IMR-90 (cell line): ENCODE results near the gene FBRSL1. TPM values are rescaled to one million over a fixed set of nuclear protein-coding genes. Genes with fewer than 3 reads are reported as not detected.

Source experiments
- ATAC-seq: fragments of 200-7000 bp; cut with Tn5 transposase; 2 replicates; pipeline ENCODE4 v1.9.1; 2020; ENCODE audit warnings: low read depth, mild to moderate bottlenecking, moderate library complexity
- BruUV-seq: library from RNA; stranded (reverse); fragments of 400-500 nt; replicated peaks from 2 replicates; lab custom pipeline; 2021; lab: Mats Ljungman, UMichigan
- CTCF ChIA-PET: fragments of 300-600 bp; formaldehyde crosslinking; extraction: SDS; loops from one replicate; lab custom pipeline; 2021; ENCODE audit warnings: antibody characterized with exemption; lab: Yijun Ruan, JAX
- POLR2A ChIA-PET: fragments of 300-600 bp; sonication (Branson Sonifier 250); formaldehyde crosslinking; loops from one replicate; lab custom pipeline; 2022; ENCODE audit warnings: antibody characterized with exemption; ENCODE audit not compliant: unreplicated experiment; lab: Charles Lee
- DNase-seq: peaks from one replicate; pipeline ENCODE4 v3.0.0; 2013
- H2AFZ ChIP-seq: replicated peaks from 2 replicates; pipeline ENCODE3; 2013; ENCODE audit warnings: low read length, mild to moderate bottlenecking; ENCODE audit not compliant: poor library complexity
- H2AK5ac ChIP-seq: 2 replicates; pipeline ENCODE4 v1.6.1; 2013; ENCODE audit warnings: low read depth, low read length, inconsistent platforms
- H2AK9ac ChIP-seq: replicated peaks from 2 replicates; pipeline ENCODE3; 2013; ENCODE audit warnings: mild to moderate bottlenecking, low read depth, low read length, moderate library complexity; ENCODE audit not compliant: poor library complexity
- H2BK120ac ChIP-seq: 2 replicates; pipeline ENCODE4 v1.6.1; 2013; ENCODE audit warnings: low read depth, low read length, inconsistent platforms
- H2BK15ac ChIP-seq: 3 replicates; pipeline ENCODE4 v1.6.1; 2013; ENCODE audit warnings: low read depth, low read length, inconsistent platforms
- H2BK20ac ChIP-seq: 2 replicates; pipeline ENCODE4 v1.6.1; 2013; ENCODE audit warnings: low read depth, mild to moderate bottlenecking, inconsistent platforms, low read length, moderate library complexity
- H2BK5ac ChIP-seq: 2 replicates; pipeline ENCODE4 v1.6.1; 2013; ENCODE audit warnings: mild to moderate bottlenecking, low read depth, low read length, inconsistent platforms; ENCODE audit not compliant: poor library complexity, severe bottlenecking
- H3K14ac ChIP-seq: replicated peaks from 2 replicates; pipeline ENCODE4 v1.6.1; 2013; ENCODE audit warnings: low read depth, low read length, inconsistent platforms
- H3K18ac ChIP-seq: 2 replicates; pipeline ENCODE4 v1.6.1; 2013; ENCODE audit warnings: low read depth, low read length, control low read depth
- H3K23ac ChIP-seq: 2 replicates; pipeline ENCODE4 v1.6.1; 2013; ENCODE audit warnings: low read depth, low read length, inconsistent platforms
- H3K27ac ChIP-seq: 2 replicates; pipeline ENCODE4 v1.5.1; 2013; ENCODE audit warnings: mild to moderate bottlenecking, control low read depth, low read length; ENCODE audit not compliant: insufficient read depth
- H3K27me3 ChIP-seq: 2 replicates; pipeline ENCODE4 v1.6.1; 2013; ENCODE audit warnings: low read length; ENCODE audit not compliant: control insufficient read depth, insufficient read depth
- H3K36me3 ChIP-seq: 2 replicates; pipeline ENCODE4 v1.6.1; 2013; ENCODE audit warnings: low read length, mixed read lengths; ENCODE audit not compliant: control insufficient read depth, insufficient read depth
- H3K4ac ChIP-seq: 2 replicates; pipeline ENCODE4 v1.6.1; 2013; ENCODE audit warnings: low read depth, low read length, inconsistent platforms
- H3K4me1 ChIP-seq: 2 replicates; pipeline ENCODE4 v1.6.1; 2013; ENCODE audit warnings: low read length, mixed read lengths; ENCODE audit not compliant: control insufficient read depth, insufficient read depth
- H3K4me2 ChIP-seq: 2 replicates; pipeline ENCODE4 v1.6.1; 2013; ENCODE audit warnings: low read depth, mild to moderate bottlenecking, control low read depth, low read length, moderate library complexity
- H3K4me3 ChIP-seq: 2 replicates; pipeline ENCODE4 v1.5.1; 2013; ENCODE audit warnings: low read depth, mild to moderate bottlenecking, control low read depth, low read length, moderate library complexity; ENCODE audit not compliant: insufficient read depth
- H3K56ac ChIP-seq: 2 replicates; pipeline ENCODE4 v1.6.1; 2013; ENCODE audit warnings: low read length, inconsistent platforms; ENCODE audit not compliant: insufficient read depth; ENCODE audit errors: extremely low read depth
- H3K79me1 ChIP-seq, 2 experiments: 2 replicates each; pipeline ENCODE4 v1.6.1; 2013; ENCODE audit warnings: low read length in 2 of 2, inconsistent platforms in 1 of 2, low read depth in 1 of 2
- H3K9ac ChIP-seq: 2 replicates; pipeline ENCODE4 v1.6.1; 2013; ENCODE audit warnings: low read depth, low read length, control low read depth
- H3K9me1 ChIP-seq: 2 replicates; pipeline ENCODE4 v1.6.1; 2013; ENCODE audit warnings: low read length, inconsistent platforms; ENCODE audit not compliant: insufficient read depth
- H3K9me3 ChIP-seq: 2 replicates; pipeline ENCODE4 v1.6.1; 2013; ENCODE audit warnings: low read length; ENCODE audit not compliant: control insufficient read depth, insufficient read depth
- H4K20me1 ChIP-seq: 2 replicates; pipeline ENCODE4 v1.6.1; 2013; ENCODE audit warnings: low read length, inconsistent platforms; ENCODE audit not compliant: insufficient read depth
- H4K5ac ChIP-seq: 2 replicates; pipeline ENCODE4 v1.6.1; 2013; ENCODE audit warnings: mild to moderate bottlenecking, low read depth, low read length, control low read depth
- H4K8ac ChIP-seq, 2 experiments: 2 replicates each; pipeline ENCODE4 v1.6.1; 2013; ENCODE audit warnings: low read depth in 2 of 2, low read length in 2 of 2, control low read depth in 1 of 2, inconsistent platforms in 1 of 2
- H4K91ac ChIP-seq: 2 replicates; pipeline ENCODE4 v1.6.1; 2013; ENCODE audit warnings: low read depth, low read length, inconsistent platforms; ENCODE audit not compliant: insufficient read depth
- BHLHE40 ChIP-seq: fragments of 150-350 bp; IDR thresholded peaks from 2 replicates; pipeline ENCODE4 v1.6.1; 2016; ENCODE audit warnings: mild to moderate bottlenecking, low read depth, low read length
- CHD1 ChIP-seq: IDR thresholded peaks from 2 replicates; pipeline ENCODE4 v1.6.1; 2012; ENCODE audit warnings: low read depth, low read length, improper control_type of control experiment
- FOS ChIP-seq: fragments of 150-350 bp; IDR thresholded peaks from 2 replicates; pipeline ENCODE4 v1.6.1; 2016; ENCODE audit warnings: low read depth, low read length
- MAFK ChIP-seq: IDR thresholded peaks from 2 replicates; pipeline ENCODE4 v1.6.1; 2012; ENCODE audit warnings: low read depth, low read length, improper control_type of control experiment
- MAZ ChIP-seq: IDR thresholded peaks from 2 replicates; pipeline ENCODE4 v1.6.1; 2012; ENCODE audit warnings: low read depth, mild to moderate bottlenecking, low read length, improper control_type of control experiment, moderate library complexity, borderline replicate concordance
- MXI1 ChIP-seq: IDR thresholded peaks from 2 replicates; pipeline ENCODE4 v1.6.1; 2012; ENCODE audit warnings: low read depth, mild to moderate bottlenecking, low read length, moderate library complexity, borderline replicate concordance
- POLR2A ChIP-seq: IDR thresholded peaks from 2 replicates; pipeline ENCODE4 v1.6.1; 2012; ENCODE audit warnings: mild to moderate bottlenecking, low read depth, low read length
- RAD21 ChIP-seq: IDR thresholded peaks from 2 replicates; pipeline ENCODE4 v1.6.1; 2012; ENCODE audit warnings: low read length, improper control_type of control experiment
- RCOR1 ChIP-seq: IDR thresholded peaks from 2 replicates; pipeline ENCODE4 v1.6.1; 2012; ENCODE audit warnings: mild to moderate bottlenecking, low read length, improper control_type of control experiment; ENCODE audit not compliant: insufficient replicate concordance
- SMC3 ChIP-seq: fragments of 150-350 bp; IDR thresholded peaks from 2 replicates; pipeline ENCODE4 v1.6.1; 2016; ENCODE audit warnings: low read depth, mild to moderate bottlenecking, antibody characterized with exemption, low read length, moderate library complexity
- WGBS, 2 experiments: methylation state at CpG; one replicate each; pipeline versions ENCODE4 v1.1.5 to v1.1.7; 2013; ENCODE audit warnings: missing lambda C conversion rate in 2 of 2; ENCODE audit not compliant: insufficient read length in 1 of 2; ENCODE audit errors: extremely low coverage in 2 of 2; 5-methylcytosine and 5-hydroxymethylcytosine counted together
- dilution Hi-C: fragments of 300-500 bp; cut with HindIII; formaldehyde crosslinking; loops from one replicate; pipeline ENCODE4 v1.14.3; 2018; ENCODE audit warnings: low sequenced_read_pairs; ENCODE audit not compliant: unreplicated experiment
- in situ Hi-C: fragments of 300-500 bp; cut with MboI; formaldehyde crosslinking; loops from 3 replicates; pipeline ENCODE4 v1.14.3; 2019; ENCODE audit warnings: low sequenced_read_pairs, inconsistent platforms, mixed read lengths
- intact Hi-C: fragments of 100-400 bp; cut with micrococcal nuclease; formaldehyde crosslinking; loops from 2 replicates; pipeline ENCODE4 v1.10.0; 2022
- polyA plus RNA-seq, 3 experiments: library from polyadenylated mRNA; depleted of rRNA; stranded (reverse); fragments of >200 nt; gene quantifications; 2 replicates each; pipeline ENCODE4 v1.2.3, GENCODE V29; 2012; ENCODE audit warnings: low replicate concordance in 1 of 3
- total RNA-seq: library from RNA; depleted of rRNA; stranded (reverse); fragments of >200 nt; gene quantifications from 2 replicates; pipeline ENCODE4 v1.2.3, GENCODE V29; 2012
- TF ChIP-seq, protein P1 (sequence below): fragments of 150-350 bp; IDR thresholded peaks from 2 replicates; pipeline ENCODE4 v1.6.1; 2016; ENCODE audit warnings: low read depth, mild to moderate bottlenecking, low read length, moderate library complexity, borderline replicate concordance
- TF ChIP-seq, protein P2 (sequence below): conservative IDR thresholded peaks from 2 replicates; pipeline ENCODE4 v1.5.1; 2012; ENCODE audit warnings: mild to moderate bottlenecking, low read depth, low read length, improper control_type of control experiment
- TF ChIP-seq, protein P3 (sequence below): fragments of 150-350 bp; IDR thresholded peaks from 2 replicates; pipeline ENCODE4 v1.6.1; 2017; ENCODE audit warnings: mild to moderate bottlenecking, antibody characterized with exemption, low read length, low read depth

The FBRSL1 gene
- total and polyA plus RNA-seq, 2 of the 4 experiments (the other 2 are of a cell fraction): 0.36 to 10.8 TPM

DNA sequence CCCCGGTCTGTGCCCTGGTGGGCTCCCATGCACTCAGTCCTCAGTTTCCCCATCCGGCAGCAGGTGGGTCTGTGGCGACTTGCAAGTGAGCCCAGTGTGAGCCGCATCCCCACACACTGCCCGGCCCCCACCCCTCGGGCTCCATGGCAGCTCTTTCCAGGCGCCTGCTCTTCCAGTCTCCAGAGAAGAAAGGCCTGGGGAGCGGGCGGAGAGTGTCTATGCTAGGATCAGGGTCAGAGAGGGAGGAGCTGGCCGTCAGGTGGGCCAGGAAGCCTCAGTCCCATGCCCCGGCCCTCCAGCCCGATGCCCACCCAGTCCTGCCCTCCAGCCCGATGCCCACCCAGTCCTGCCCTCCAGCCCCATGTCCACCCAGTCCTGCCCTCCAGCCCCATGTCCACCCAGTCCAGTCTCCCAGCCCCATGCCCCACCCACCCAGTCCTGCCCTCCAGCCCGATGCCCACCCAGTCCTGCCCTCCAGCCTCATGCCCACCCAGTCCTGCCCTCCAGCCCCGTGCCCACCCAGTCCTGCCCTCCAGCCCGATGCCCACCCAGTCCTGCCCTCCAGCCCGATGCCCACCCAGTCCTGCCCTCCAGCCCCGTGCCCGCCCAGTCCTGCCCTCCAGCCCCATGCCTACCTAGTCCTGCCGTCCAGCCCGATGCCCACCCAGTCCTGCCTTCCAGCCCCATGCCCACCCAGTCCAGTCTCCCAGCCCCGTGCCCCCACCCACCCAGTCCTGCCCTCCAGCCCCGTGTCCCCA lies 49.2 kb downstream of the FBRSL1 start:
- Histone ChIP-seq H2AFZ (no peak overlapping the region), H4K5ac (no peak overlapping the region), H4K8ac (no peak overlapping the region), H2BK20ac (no peak overlapping the region), H3K18ac (no peak overlapping the region), H3K27ac (no peak overlapping the region), H4K20me1 (no peaks in the 10 kb centered on the region; the same call in none of the 2 replicates), H3K56ac (no peak overlapping the region), H2AK5ac (no peak overlapping the region), H3K9ac (no peak overlapping the region), H2BK15ac (no peak overlapping the region), H2BK5ac (no peak overlapping the region), H3K79me1 (peaks cover 0 to 6% of the 10 kb centered on the region in 2 experiments; a peak in 1 of 4 replicates), H4K91ac (no peak overlapping the region), H2AK9ac (no peak overlapping the region), H3K4me2 (no peak overlapping the region), H3K9me1 (peaks cover 12% of the 10 kb centered on the region), H3K9me3 (no peaks in the 10 kb centered on the region), H3K36me3 (no peaks in the 10 kb centered on the region), H3K14ac (no peak overlapping the region), H3K4ac (no peak overlapping the region), H3K4me3 (no peak overlapping the region), H3K27me3 (no peaks in the 10 kb centered on the region), H3K4me1 (no peaks in the 10 kb centered on the region), H3K23ac (no peak overlapping the region), H2BK120ac (no peak overlapping the region)
- dilution Hi-C loops (no loop called here), intact Hi-C loops (no loop called here), in situ Hi-C loops (no loop called here)
- ChIA-PET POLR2A (no interaction called here), CTCF (no interaction called here)
- BruUV-seq: no TSS peak
- no peak for ATAC-seq
- TF ChIP-seq MXI1 (no peak), CHD1 (no peak), POLR2A (no peak), FOS (no peak), RCOR1 (no peak), MAFK (no peak), RAD21 (no peak), SMC3 (no peak), MAZ (no peak), BHLHE40 (no peak)
- TF ChIP-seq, protein P1, sequence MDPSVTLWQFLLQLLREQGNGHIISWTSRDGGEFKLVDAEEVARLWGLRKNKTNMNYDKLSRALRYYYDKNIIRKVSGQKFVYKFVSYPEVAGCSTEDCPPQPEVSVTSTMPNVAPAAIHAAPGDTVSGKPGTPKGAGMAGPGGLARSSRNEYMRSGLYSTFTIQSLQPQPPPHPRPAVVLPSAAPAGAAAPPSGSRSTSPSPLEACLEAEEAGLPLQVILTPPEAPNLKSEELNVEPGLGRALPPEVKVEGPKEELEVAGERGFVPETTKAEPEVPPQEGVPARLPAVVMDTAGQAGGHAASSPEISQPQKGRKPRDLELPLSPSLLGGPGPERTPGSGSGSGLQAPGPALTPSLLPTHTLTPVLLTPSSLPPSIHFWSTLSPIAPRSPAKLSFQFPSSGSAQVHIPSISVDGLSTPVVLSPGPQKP: no peak
- TF ChIP-seq, protein P2, sequence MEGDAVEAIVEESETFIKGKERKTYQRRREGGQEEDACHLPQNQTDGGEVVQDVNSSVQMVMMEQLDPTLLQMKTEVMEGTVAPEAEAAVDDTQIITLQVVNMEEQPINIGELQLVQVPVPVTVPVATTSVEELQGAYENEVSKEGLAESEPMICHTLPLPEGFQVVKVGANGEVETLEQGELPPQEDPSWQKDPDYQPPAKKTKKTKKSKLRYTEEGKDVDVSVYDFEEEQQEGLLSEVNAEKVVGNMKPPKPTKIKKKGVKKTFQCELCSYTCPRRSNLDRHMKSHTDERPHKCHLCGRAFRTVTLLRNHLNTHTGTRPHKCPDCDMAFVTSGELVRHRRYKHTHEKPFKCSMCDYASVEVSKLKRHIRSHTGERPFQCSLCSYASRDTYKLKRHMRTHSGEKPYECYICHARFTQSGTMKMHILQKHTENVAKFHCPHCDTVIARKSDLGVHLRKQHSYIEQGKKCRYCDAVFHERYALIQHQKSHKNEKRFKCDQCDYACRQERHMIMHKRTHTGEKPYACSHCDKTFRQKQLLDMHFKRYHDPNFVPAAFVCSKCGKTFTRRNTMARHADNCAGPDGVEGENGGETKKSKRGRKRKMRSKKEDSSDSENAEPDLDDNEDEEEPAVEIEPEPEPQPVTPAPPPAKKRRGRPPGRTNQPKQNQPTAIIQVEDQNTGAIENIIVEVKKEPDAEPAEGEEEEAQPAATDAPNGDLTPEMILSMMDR: no peak
- TF ChIP-seq, protein P3, sequence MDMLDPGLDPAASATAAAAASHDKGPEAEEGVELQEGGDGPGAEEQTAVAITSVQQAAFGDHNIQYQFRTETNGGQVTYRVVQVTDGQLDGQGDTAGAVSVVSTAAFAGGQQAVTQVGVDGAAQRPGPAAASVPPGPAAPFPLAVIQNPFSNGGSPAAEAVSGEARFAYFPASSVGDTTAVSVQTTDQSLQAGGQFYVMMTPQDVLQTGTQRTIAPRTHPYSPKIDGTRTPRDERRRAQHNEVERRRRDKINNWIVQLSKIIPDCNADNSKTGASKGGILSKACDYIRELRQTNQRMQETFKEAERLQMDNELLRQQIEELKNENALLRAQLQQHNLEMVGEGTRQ: no peak
- WGBS, 2 experiments: 93% methylated on average over 3 of the region's 23 CpGs; no CpG with 5 or more reads in 1 of the 2 experiments
- no peak for DNase-seq
